MCF 10A (cell line): ENCODE data around the gene ALDH8A1. TPM values are rescaled to one million over a fixed set of nuclear protein-coding genes. Genes with fewer than 3 reads are reported as not detected.

Source experiments
- BruUV-seq: library from RNA; stranded (reverse); fragments of 400-500 nt; replicated peaks from 2 replicates; lab custom pipeline; 2021; lab: Mats Ljungman, UMichigan
- CTCF ChIA-PET: fragments of 300-600 bp; sonication (Branson Sonifier 250); formaldehyde crosslinking; extraction: SDS; loops from one replicate; lab custom pipeline; 2021; ENCODE audit warnings: antibody characterized with exemption, inconsistent platforms; lab: Yijun Ruan, JAX
- POLR2A ChIA-PET: fragments of 300-600, 350-650 bp; sonication (Branson Sonifier 250); formaldehyde crosslinking; extraction: SDS; loops from one replicate; lab custom pipeline; 2020; ENCODE audit warnings: antibody characterized with exemption, inconsistent platforms; lab: Yijun Ruan, JAX
- DNase-seq: peaks from one replicate; pipeline ENCODE4 v3.0.0-alpha.2; 2018; ENCODE audit not compliant: unreplicated experiment
- H3K27ac Mint-ChIP-seq: one replicate; pipeline ENCODE4 v1.8.0; 2022; ENCODE audit warnings: mild to moderate bottlenecking, low read depth, mixed read lengths; ENCODE audit not compliant: unreplicated experiment
- H3K27me3 Mint-ChIP-seq: one replicate; pipeline ENCODE4 v1.8.0; 2022; ENCODE audit warnings: mixed read lengths; ENCODE audit not compliant: insufficient read depth, unreplicated experiment
- H3K36me3 Mint-ChIP-seq: one replicate; pipeline ENCODE4 v1.8.0; 2022; ENCODE audit warnings: mild to moderate bottlenecking, moderate library complexity, mixed read lengths; ENCODE audit not compliant: insufficient read depth, unreplicated experiment
- H3K4me1 Mint-ChIP-seq: one replicate; pipeline ENCODE4 v1.8.0; 2022; ENCODE audit warnings: mixed read lengths; ENCODE audit not compliant: insufficient read depth, unreplicated experiment
- H3K4me3 Mint-ChIP-seq: one replicate; pipeline ENCODE4 v1.8.0; 2022; ENCODE audit warnings: mild to moderate bottlenecking, moderate library complexity, mixed read lengths; ENCODE audit not compliant: unreplicated experiment
- H3K9me3 Mint-ChIP-seq: one replicate; pipeline ENCODE4 v1.8.0; 2022; ENCODE audit warnings: mixed read lengths; ENCODE audit not compliant: unreplicated experiment
- intact Hi-C: fragments of 100-400 bp; cut with micrococcal nuclease; formaldehyde crosslinking; loops from 2 replicates; pipeline ENCODE4 v1.14.1; 2022
- total RNA-seq: library from RNA; stranded (reverse); gene quantifications from 2 replicates; pipeline ENCODE4 v1.2.3, GENCODE V29; 2022
- TF ChIP-seq, protein P1 (sequence below): fragments of 200-600 bp; IDR thresholded peaks from one replicate; pipeline ENCODE4 v1.8.0; 2022; ENCODE audit warnings: antibody characterized with exemption, mild to moderate bottlenecking; ENCODE audit not compliant: unreplicated experiment

The ALDH8A1 gene
- total RNA-seq, 1 experiment from 2014 or later, result 1.1 TPM

DNA sequence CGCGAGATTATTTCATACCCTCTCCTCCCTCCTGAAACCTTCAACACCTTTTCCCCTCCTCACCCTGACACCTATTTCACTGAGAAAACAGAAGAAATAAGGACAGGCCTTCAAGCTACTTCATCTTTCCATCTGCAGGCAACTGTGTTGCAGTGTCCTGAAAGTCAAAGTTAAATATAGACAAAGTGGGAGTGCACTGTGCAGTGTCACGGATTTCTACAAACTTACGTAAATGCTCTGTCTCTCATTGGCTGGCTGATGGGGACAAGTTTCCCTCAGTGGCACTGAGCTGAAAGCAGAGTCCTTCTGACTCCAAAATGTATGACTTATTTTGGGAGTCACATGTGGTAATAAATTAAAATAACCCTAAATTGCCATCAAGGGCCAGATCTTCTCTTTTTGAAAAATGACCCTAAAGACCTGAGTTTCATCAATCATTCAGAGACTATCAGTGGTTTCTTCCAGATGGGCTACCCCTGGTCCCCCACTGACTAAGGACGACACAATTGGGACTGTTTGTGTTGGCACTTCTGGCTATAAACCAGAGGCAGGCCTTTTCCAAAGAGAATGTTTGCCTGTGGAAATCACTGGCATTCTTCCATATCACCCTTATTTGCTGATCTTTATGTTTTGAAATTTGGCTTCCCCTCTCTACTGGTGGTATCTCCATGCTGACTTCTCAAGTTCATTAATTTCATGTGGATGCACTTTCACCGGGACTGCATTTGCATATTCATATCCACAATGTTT is 21.6 kb downstream of the ALDH8A1 start:
- Mint-ChIP-seq H3K27ac (peak overlapping the region; percentile 55), H3K4me3 (no peak overlapping the region)

DNA sequence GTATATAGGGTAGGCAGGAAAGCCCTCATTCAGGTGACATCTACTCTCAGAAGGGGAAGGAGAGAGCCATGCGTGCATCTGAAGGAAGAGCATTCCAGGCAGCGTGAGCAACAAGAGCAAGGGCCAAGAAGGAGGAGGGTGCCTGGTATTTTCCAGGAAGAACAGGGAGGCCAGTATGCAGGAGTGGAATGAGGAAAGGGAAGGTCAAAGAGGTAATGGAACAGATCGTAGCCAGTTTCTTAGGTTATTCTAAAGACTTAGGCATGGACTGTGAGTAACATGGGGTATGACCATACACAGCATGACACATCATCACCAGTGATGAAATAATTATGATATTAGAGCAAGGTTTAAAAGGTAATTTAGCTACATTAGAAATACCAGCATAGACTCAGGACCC is 24.1 kb downstream of the ALDH8A1 start:
- H3K27ac Mint-ChIP-seq, result peak overlapping the region; percentile 8
- peaks cover 7% of the 10 kb centered on the region for H3K36me3 Mint-ChIP-seq
- TF ChIP-seq, protein P1, sequence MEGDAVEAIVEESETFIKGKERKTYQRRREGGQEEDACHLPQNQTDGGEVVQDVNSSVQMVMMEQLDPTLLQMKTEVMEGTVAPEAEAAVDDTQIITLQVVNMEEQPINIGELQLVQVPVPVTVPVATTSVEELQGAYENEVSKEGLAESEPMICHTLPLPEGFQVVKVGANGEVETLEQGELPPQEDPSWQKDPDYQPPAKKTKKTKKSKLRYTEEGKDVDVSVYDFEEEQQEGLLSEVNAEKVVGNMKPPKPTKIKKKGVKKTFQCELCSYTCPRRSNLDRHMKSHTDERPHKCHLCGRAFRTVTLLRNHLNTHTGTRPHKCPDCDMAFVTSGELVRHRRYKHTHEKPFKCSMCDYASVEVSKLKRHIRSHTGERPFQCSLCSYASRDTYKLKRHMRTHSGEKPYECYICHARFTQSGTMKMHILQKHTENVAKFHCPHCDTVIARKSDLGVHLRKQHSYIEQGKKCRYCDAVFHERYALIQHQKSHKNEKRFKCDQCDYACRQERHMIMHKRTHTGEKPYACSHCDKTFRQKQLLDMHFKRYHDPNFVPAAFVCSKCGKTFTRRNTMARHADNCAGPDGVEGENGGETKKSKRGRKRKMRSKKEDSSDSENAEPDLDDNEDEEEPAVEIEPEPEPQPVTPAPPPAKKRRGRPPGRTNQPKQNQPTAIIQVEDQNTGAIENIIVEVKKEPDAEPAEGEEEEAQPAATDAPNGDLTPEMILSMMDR, result no peak
- no TSS peak for BruUV-seq
- no peak overlapping the region for H3K4me3 Mint-ChIP-seq
- POLR2A ChIA-PET, result interaction anchor here (1.1 kb wide), 1 partner anchor 15 kb away, joined by 4 read pairs; no protein-coding TSS in a partner anchor
- H3K4me1 Mint-ChIP-seq, result peaks cover 6% of the 10 kb centered on the region
- peak; percentile 62 for DNase-seq
- intact Hi-C loops, result no loop called here
- CTCF ChIA-PET, result interaction anchor here (0.5 to 2.8 kb wide), 8 partner anchors 14 to 816 kb away, joined by 3 to 24 read pairs (median 4); no protein-coding TSS in a partner anchor
- H3K27me3 Mint-ChIP-seq, result no peaks in the 10 kb centered on the region
- no peaks in the 10 kb centered on the region for H3K9me3 Mint-ChIP-seq

More for the DNA sequence above, 21.6 kb downstream of the ALDH8A1 start:
- ChIA-PET CTCF (interaction anchor here (0.8 to 1.5 kb wide), 2 partner anchors 12 to 16 kb away, joined by 3 to 7 read pairs; no protein-coding TSS in a partner anchor), POLR2A (interaction anchor here (1.1 kb wide), 1 partner anchor 12 kb away, joined by 3 read pairs; no protein-coding TSS in a partner anchor)
- peaks cover 6% of the 10 kb centered on the region for H3K4me1 Mint-ChIP-seq
- H3K9me3 Mint-ChIP-seq, result no peaks in the 10 kb centered on the region
- BruUV-seq, result no TSS peak
- intact Hi-C loops, result no loop called here
- TF ChIP-seq, protein P1, result no peak
- DNase-seq, result no peak
- no peaks in the 10 kb centered on the region for H3K27me3 Mint-ChIP-seq
- peaks cover 7% of the 10 kb centered on the region for H3K36me3 Mint-ChIP-seq

DNA sequence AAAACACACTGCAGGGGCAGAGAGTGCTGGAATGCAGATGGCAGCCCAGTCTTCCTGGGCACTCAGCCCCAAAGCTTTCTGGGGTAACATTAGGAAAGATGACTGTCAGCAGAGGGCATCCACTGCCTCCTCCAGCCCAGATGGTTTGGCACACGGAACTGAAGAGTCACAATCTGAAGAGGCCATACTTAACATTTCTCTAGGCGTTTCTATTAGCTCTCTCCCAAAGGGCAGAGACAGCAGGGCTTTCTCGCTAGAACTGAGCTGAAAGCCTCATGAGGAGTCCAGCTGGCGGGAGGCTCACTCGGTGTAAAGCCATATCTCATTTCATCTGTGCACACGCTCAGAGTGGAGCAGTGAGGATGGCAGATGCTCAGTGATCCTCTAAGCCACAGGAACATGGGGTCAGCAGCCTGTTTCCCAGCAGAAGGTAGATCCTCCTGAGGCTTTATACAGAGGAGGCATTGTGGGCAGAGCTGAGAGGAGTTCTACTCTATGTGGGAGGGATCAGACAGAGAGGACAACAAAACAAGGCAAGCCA is 28.1 kb downstream of the ALDH8A1 start:
- H3K27me3 Mint-ChIP-seq, result no peaks in the 10 kb centered on the region
- H3K27ac Mint-ChIP-seq, result no peak overlapping the region
- H3K36me3 Mint-ChIP-seq, result peaks cover 5% of the 10 kb centered on the region
- no TSS peak for BruUV-seq
- DNase-seq, result no peak
- intact Hi-C loops, result no loop called here
- ChIA-PET POLR2A (interaction anchor here (3.5 kb wide), 1 partner anchor 13 kb away, joined by 13 read pairs; no protein-coding TSS in a partner anchor), CTCF (interaction anchor here (1.3 to 3.6 kb wide), 3 partner anchors 9 to 18 kb away, joined by 4 to 20 read pairs (median 4); no protein-coding TSS in a partner anchor)
- no peaks in the 10 kb centered on the region for H3K9me3 Mint-ChIP-seq
- TF ChIP-seq, protein P1, result no peak
- H3K4me1 Mint-ChIP-seq, result peaks cover 12% of the 10 kb centered on the region
- no peak overlapping the region for H3K4me3 Mint-ChIP-seq

DNA sequence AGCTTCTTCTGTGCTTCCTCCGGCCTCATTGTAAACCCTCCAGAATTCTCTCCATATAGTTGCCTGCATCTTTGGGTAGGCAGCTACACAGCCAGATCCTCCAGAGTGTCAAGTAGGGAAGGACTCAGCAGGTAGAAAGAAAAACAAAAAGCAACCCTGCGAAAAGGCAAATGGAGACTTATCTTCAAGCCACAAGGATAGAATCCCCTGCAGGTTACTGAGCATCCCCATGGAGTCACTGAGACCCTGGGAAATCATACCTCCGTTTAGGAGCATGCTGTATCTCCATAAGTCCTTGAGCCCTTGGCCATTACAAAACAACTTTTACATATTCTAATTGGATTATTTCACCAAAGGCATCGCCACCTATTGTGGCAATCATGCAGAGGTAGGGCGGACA is 28.6 kb downstream of the ALDH8A1 start:
- TF ChIP-seq, protein P1, result no peak
- Mint-ChIP-seq H3K27ac (no peak overlapping the region), H3K27me3 (no peaks in the 10 kb centered on the region), H3K9me3 (no peaks in the 10 kb centered on the region), H3K36me3 (peaks cover 5% of the 10 kb centered on the region), H3K4me3 (no peak overlapping the region), H3K4me1 (peaks cover 12% of the 10 kb centered on the region)
- DNase-seq, result no peak
- no TSS peak for BruUV-seq
- CTCF ChIA-PET, result interaction anchor here (1.3 to 3.6 kb wide), 3 partner anchors 9 to 19 kb away, joined by 4 to 20 read pairs (median 4); no protein-coding TSS in a partner anchor
- POLR2A ChIA-PET, result interaction anchor here (0.8 to 3.5 kb wide), 2 partner anchors 12 to 19 kb away, joined by 3 to 13 read pairs; no protein-coding TSS in a partner anchor
- intact Hi-C loops, result no loop called here
